IPS-15b (cell line): ENCODE data around the gene SLCO4C1.

ENCODE experiments used
- H3K27me3 ChIP-seq: one replicate; pipeline ENCODE4 v1.6.1; 2013; ENCODE audit warnings: low read length; ENCODE audit not compliant: control insufficient read depth, insufficient read depth
- H3K36me3 ChIP-seq: one replicate; pipeline ENCODE4 v1.6.1; 2013; ENCODE audit warnings: low read length; ENCODE audit not compliant: control insufficient read depth, insufficient read depth
- H3K4me1 ChIP-seq: one replicate; pipeline ENCODE4 v1.6.1; 2013; ENCODE audit warnings: mild to moderate bottlenecking, low read length; ENCODE audit not compliant: control insufficient read depth, insufficient read depth
- H3K4me3 ChIP-seq: one replicate; pipeline ENCODE4 v1.5.1; 2013; ENCODE audit warnings: low read depth, low read length
- H3K9ac ChIP-seq: one replicate; pipeline ENCODE4 v1.6.1; 2013; ENCODE audit warnings: low read depth, mild to moderate bottlenecking, low read length
- H3K9me3 ChIP-seq: one replicate; pipeline ENCODE4 v1.6.1; 2013; ENCODE audit warnings: mild to moderate bottlenecking, low read length; ENCODE audit not compliant: control insufficient read depth, insufficient read depth

Gene SLCO4C1

GRCh38 chr5:102249381-102249780 lies 46.7 kb downstream of the SLCO4C1 start:
- no peaks in the 10 kb centered on the region for H3K36me3 ChIP-seq
- H3K27me3 ChIP-seq: no peaks in the 10 kb centered on the region
- H3K9me3 ChIP-seq: no peaks in the 10 kb centered on the region
- H3K9ac ChIP-seq: no peak overlapping the region
- H3K4me1 ChIP-seq: no peaks in the 10 kb centered on the region
- no peak overlapping the region for H3K4me3 ChIP-seq

- no peaks in the 10 kb centered on the region for H3K27me3 ChIP-seq
- no peaks in the 10 kb centered on the region for H3K36me3 ChIP-seq
- H3K4me1 ChIP-seq: no peaks in the 10 kb centered on the region
- H3K9ac ChIP-seq: no peak overlapping the region
- H3K4me3 ChIP-seq: no peak overlapping the region
- no peaks in the 10 kb centered on the region for H3K9me3 ChIP-seq
These were observed 52.9 kb downstream of the SLCO4C1 start for GRCh38 chr5:102243213-102243612.

GRCh38 chr5:102241809-102242421 lies 54.2 kb downstream of the SLCO4C1 start:
- H3K4me1 ChIP-seq: no peaks in the 10 kb centered on the region
- no peaks in the 10 kb centered on the region for H3K9me3 ChIP-seq
- no peaks in the 10 kb centered on the region for H3K27me3 ChIP-seq
- H3K9ac ChIP-seq: no peak overlapping the region
- H3K36me3 ChIP-seq: no peaks in the 10 kb centered on the region
- no peak overlapping the region for H3K4me3 ChIP-seq

GRCh38 chr5:102231693-102232619 lies 64.1 kb downstream of the SLCO4C1 start:
- Histone ChIP-seq H3K27me3 (no peaks in the 10 kb centered on the region), H3K9ac (no peak overlapping the region), H3K4me1 (no peaks in the 10 kb centered on the region), H3K9me3 (no peaks in the 10 kb centered on the region), H3K36me3 (no peaks in the 10 kb centered on the region), H3K4me3 (no peak overlapping the region)

- H3K4me3 ChIP-seq: no peak overlapping the region
- no peaks in the 10 kb centered on the region for H3K9me3 ChIP-seq
- no peaks in the 10 kb centered on the region for H3K27me3 ChIP-seq
- no peak overlapping the region for H3K9ac ChIP-seq
- no peaks in the 10 kb centered on the region for H3K36me3 ChIP-seq
- H3K4me1 ChIP-seq: no peaks in the 10 kb centered on the region
These were observed 66.4 kb downstream of the SLCO4C1 start for GRCh38 chr5:102229685-102230084.

GRCh38 chr5:102226321-102226720 lies 69.8 kb downstream of the SLCO4C1 start:
- Histone ChIP-seq H3K4me1 (no peaks in the 10 kb centered on the region), H3K9ac (no peak overlapping the region), H3K4me3 (no peak overlapping the region), H3K9me3 (no peaks in the 10 kb centered on the region), H3K36me3 (no peaks in the 10 kb centered on the region), H3K27me3 (no peaks in the 10 kb centered on the region)

- no peaks in the 10 kb centered on the region for H3K36me3 ChIP-seq
- H3K9me3 ChIP-seq: no peaks in the 10 kb centered on the region
- peaks cover 5% of the 10 kb centered on the region for H3K27me3 ChIP-seq
- no peak overlapping the region for H3K4me3 ChIP-seq
- no peak overlapping the region for H3K9ac ChIP-seq
- no peaks in the 10 kb centered on the region for H3K4me1 ChIP-seq
These were observed 72.3 kb downstream of the SLCO4C1 start for GRCh38 chr5:102223542-102224477.

GRCh38 chr5:102222772-102223171 lies 73.3 kb downstream of the SLCO4C1 start:
- H3K4me3 ChIP-seq: no peak overlapping the region

GRCh38 chr5:102221949-102222348 lies 74.1 kb downstream of the SLCO4C1 start:
- Histone ChIP-seq H3K36me3 (no peaks in the 10 kb centered on the region), H3K27me3 (peaks cover 20% of the 10 kb centered on the region), H3K4me1 (peaks cover 2% of the 10 kb centered on the region), H3K4me3 (no peak overlapping the region), H3K9me3 (no peaks in the 10 kb centered on the region), H3K9ac (no peak overlapping the region)

More at GRCh38 chr5:102222772-102223171, 73.3 kb downstream of the SLCO4C1 start:
- H3K9ac ChIP-seq: no peak overlapping the region
- no peaks in the 10 kb centered on the region for H3K9me3 ChIP-seq
- no peaks in the 10 kb centered on the region for H3K4me1 ChIP-seq
- H3K27me3 ChIP-seq: peaks cover 15% of the 10 kb centered on the region
- H3K36me3 ChIP-seq: no peaks in the 10 kb centered on the region

GRCh38 chr5:102218159-102218558 lies 77.9 kb downstream of the SLCO4C1 start:
- Histone ChIP-seq H3K4me3 (no peak overlapping the region), H3K9me3 (no peaks in the 10 kb centered on the region), H3K9ac (no peak overlapping the region), H3K4me1 (peaks cover 10% of the 10 kb centered on the region), H3K36me3 (no peaks in the 10 kb centered on the region), H3K27me3 (peaks cover 22% of the 10 kb centered on the region)

GRCh38 chr5:102216678-102217077 lies 79.4 kb downstream of the SLCO4C1 start:
- Histone ChIP-seq H3K36me3 (no peaks in the 10 kb centered on the region), H3K9ac (no peak overlapping the region), H3K4me3 (no peak overlapping the region), H3K9me3 (no peaks in the 10 kb centered on the region), H3K4me1 (peaks cover 10% of the 10 kb centered on the region), H3K27me3 (peaks cover 35% of the 10 kb centered on the region)
